A549 (cell line): Measurements from ENCODE around the gene GRIN2D. TPM values are rescaled to one million over a fixed set of nuclear protein-coding genes. Genes with fewer than 3 reads are reported as not detected.

ENCODE experiments used
- ATAC-seq, 2 experiments: fragments of 200-7000 bp in 1 of 2; fragments of >200 bp in 1 of 2; cut with Nextera tagmentation in 1 of 2; cut with Tn5 transposase in 1 of 2; 3 replicates each; pipeline versions ENCODE4 v1.8.0 to v1.9.1; 2018 to 2020; ENCODE audit warnings: mild to moderate bottlenecking in 1 of 2, moderate library complexity in 1 of 2
- CTCF ChIA-PET: fragments of 300-600 bp; sonication (Branson Sonifier 250); formaldehyde crosslinking; extraction: SDS; loops from one replicate; lab custom pipeline; 2021; ENCODE audit warnings: antibody characterized with exemption, inconsistent platforms; lab: Yijun Ruan, JAX
- POLR2A ChIA-PET: fragments of 350-600 bp; formaldehyde crosslinking; extraction: SDS; loops from one replicate; lab custom pipeline; 2021; ENCODE audit warnings: antibody characterized with exemption, inconsistent platforms; lab: Yijun Ruan, JAX
- DNase-seq, 2 experiments: peaks; one replicate each; pipeline versions ENCODE4 v3.0.0 to v3.0.0-alpha.2; 2011 to 2016; ENCODE audit warnings: low read depth in 1 of 2, low spot score in 1 of 2
- FAIRE-seq: peaks from 2 replicates; lab custom pipeline; 2011; peaks lifted over from hg19 to GRCh38; lab: Jason Lieb, UNC
- H3K27ac ChIP-seq, 2 experiments: fragments of >200 bp; sonication (Bioruptor Twin); formaldehyde crosslinking; 3 replicates each; pipeline ENCODE4 v1.5.1; 2016 to 2017
- H3K4me1 ChIP-seq: fragments of >200 bp; sonication (Bioruptor Twin); formaldehyde crosslinking; 3 replicates; pipeline ENCODE4 v1.6.1; 2016
- H3K4me2 ChIP-seq: fragments of >200 bp; sonication (Bioruptor Twin); formaldehyde crosslinking; 3 replicates; pipeline ENCODE4 v1.6.1; 2016
- H3K4me3 ChIP-seq: fragments of >200 bp; sonication (Bioruptor Twin); formaldehyde crosslinking; 3 replicates; pipeline ENCODE4 v1.5.1; 2016
- H3K9me3 ChIP-seq: fragments of >200 bp; sonication (Bioruptor Twin); formaldehyde crosslinking; 3 replicates; pipeline ENCODE4 v1.6.1; 2016
- CBX2 ChIP-seq: fragments of 200-600 bp; sonication (generic); IDR thresholded peaks from 2 replicates; pipeline ENCODE4 v1.6.1; 2016; ENCODE audit warnings: low read depth, mild to moderate bottlenecking, borderline replicate concordance
- CTCF ChIP-seq: fragments of >200 bp; sonication (Bioruptor Twin); formaldehyde crosslinking; IDR thresholded peaks from 3 replicates; pipeline ENCODE4 v1.5.1; 2016
- EP300 ChIP-seq, 2 experiments: fragments of >200 bp; sonication (Bioruptor Twin); formaldehyde crosslinking; IDR thresholded peaks; 2 replicates in 1 of 2; 3 replicates in 1 of 2; pipeline ENCODE4 v1.6.1; 2016 to 2017
- FOXS1 ChIP-seq: fragments of 250-450 bp; sonication (Bioruptor Pico); IDR thresholded peaks from 2 replicates; pipeline ENCODE4 v1.5.0; 2020; ENCODE audit warnings: mild to moderate bottlenecking, moderate library complexity
- JUN ChIP-seq, 2 experiments: fragments of >200 bp; sonication (Bioruptor Twin); formaldehyde crosslinking; IDR thresholded peaks; 2 replicates in 1 of 2; 3 replicates in 1 of 2; pipeline ENCODE4 v1.6.1; 2016 to 2017
- MAFK ChIP-seq: fragments of 450-650 bp; IDR thresholded peaks from 2 replicates; pipeline ENCODE4 v1.6.1; 2014; ENCODE audit not compliant: partially characterized antibody
- MAX ChIP-seq: IDR thresholded peaks from 2 replicates; pipeline ENCODE4 v1.6.1; 2012
- NPAS2 ChIP-seq: fragments of 250-450 bp; sonication (Bioruptor Pico); IDR thresholded peaks from 2 replicates; pipeline ENCODE4 v1.8.0; 2022; ENCODE audit warnings: mild to moderate bottlenecking, moderate library complexity, borderline replicate concordance
- NR3C1 ChIP-seq: fragments of >200 bp; sonication (Bioruptor Twin); formaldehyde crosslinking; IDR thresholded peaks from 3 replicates; pipeline ENCODE4 v1.6.1; 2017
- PBX3 ChIP-seq: IDR thresholded peaks from 2 replicates; pipeline ENCODE4 v1.6.1; 2012
- PHF8 ChIP-seq: fragments of 200-600 bp; sonication (generic); IDR thresholded peaks from 2 replicates; pipeline ENCODE4 v1.6.1; 2016; ENCODE audit warnings: low read depth, mild to moderate bottlenecking, antibody characterized with exemption, moderate library complexity, borderline replicate concordance
- POLR2AphosphoS2 ChIP-seq: conservative IDR thresholded peaks from 2 replicates; pipeline ENCODE4 v1.6.1; 2012; ENCODE audit warnings: low read length, improper control_type of control experiment, inconsistent platforms
- RFX5 ChIP-seq: fragments of 450-650 bp; IDR thresholded peaks from 2 replicates; pipeline ENCODE4 v1.7.1; 2014; ENCODE audit warnings: antibody characterized with exemption, mild to moderate bottlenecking, moderate library complexity
- TFCP2L1 ChIP-seq: fragments of 250-450 bp; sonication (Bioruptor Pico); IDR thresholded peaks from 2 replicates; pipeline ENCODE4 v1.5.0; 2021; ENCODE audit warnings: mild to moderate bottlenecking
- ZFP36 ChIP-seq: fragments of 450-650 bp; IDR thresholded peaks from 2 replicates; pipeline ENCODE4 v1.6.1; 2014; ENCODE audit warnings: borderline replicate concordance; ENCODE audit not compliant: partially characterized antibody
- WGBS: methylation state at CpG from one replicate; pipeline ENCODE4 v1.1.6; 2017; ENCODE audit errors: missing lambda C conversion rate; 5-methylcytosine and 5-hydroxymethylcytosine counted together
- polyA plus RNA-seq, 4 experiments: library from polyadenylated mRNA; depleted of rRNA in 3 of 4; stranded (reverse); fragments of >200 nt; fragmentation: RNase III in 1 of 4; extraction: RNeasy Plus Mini Kit Qiagen cat#74134 plus additional on column Dnase treatment in 1 of 4; gene quantifications; 2 replicates in 3 of 4; 3 replicates in 1 of 4; pipeline ENCODE4 v1.2.3, GENCODE V29; 2011 to 2017
- TF ChIP-seq, protein P1 (sequence below): IDR thresholded peaks from 2 replicates; pipeline ENCODE4 v1.6.1; 2012; ENCODE audit warnings: low read depth, borderline replicate concordance
- TF ChIP-seq, protein P2 (sequence below): fragments of 450-650 bp; IDR thresholded peaks from 2 replicates; pipeline ENCODE4 v1.6.1; 2014; ENCODE audit warnings: antibody characterized with exemption

Gene GRIN2D
- polyA plus RNA-seq, 2 of the 4 experiments (the other 2 are of a cell fraction): 2.6 to 6.3 TPM

GRCh38 chr19:48401287-48401686 lies 7.8 kb downstream of the GRIN2D start:
- H3K4me1 ChIP-seq: peaks cover 30% of the 10 kb centered on the region
- no peak overlapping the region for H3K27ac ChIP-seq
- DNase-seq (no peak), FAIRE-seq (no peak), ATAC-seq (no peak)
- no peaks in the 10 kb centered on the region for H3K9me3 ChIP-seq
- H3K4me2 ChIP-seq: no peak overlapping the region
- no peak overlapping the region for H3K4me3 ChIP-seq
- CTCF ChIA-PET: interaction anchor here (0.6 to 3.6 kb wide), 9 partner anchors 10 to 182 kb away, joined by 3 to 22 read pairs (median 5); partner anchors contain the start of genes GRWD1 and KDELR1
- TF ChIP-seq CTCF (no peak), NPAS2 (CRISPR knock-in tag) (no peak), EP300 (IDR thresholded peaks at IDR 0.05) (no peak)
- TF ChIP-seq, protein P1, sequence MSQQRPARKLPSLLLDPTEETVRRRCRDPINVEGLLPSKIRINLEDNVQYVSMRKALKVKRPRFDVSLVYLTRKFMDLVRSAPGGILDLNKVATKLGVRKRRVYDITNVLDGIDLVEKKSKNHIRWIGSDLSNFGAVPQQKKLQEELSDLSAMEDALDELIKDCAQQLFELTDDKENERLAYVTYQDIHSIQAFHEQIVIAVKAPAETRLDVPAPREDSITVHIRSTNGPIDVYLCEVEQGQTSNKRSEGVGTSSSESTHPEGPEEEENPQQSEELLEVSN: no peak
- POLR2A ChIA-PET: interaction anchor here (0.6 to 1.5 kb wide), 2 partner anchors 10 to 67 kb away, joined by 3 to 4 read pairs; partner anchors contain the start of gene KDELR1
- WGBS: 91% methylated on average over 5 of the region's 5 CpGs

DNA sequence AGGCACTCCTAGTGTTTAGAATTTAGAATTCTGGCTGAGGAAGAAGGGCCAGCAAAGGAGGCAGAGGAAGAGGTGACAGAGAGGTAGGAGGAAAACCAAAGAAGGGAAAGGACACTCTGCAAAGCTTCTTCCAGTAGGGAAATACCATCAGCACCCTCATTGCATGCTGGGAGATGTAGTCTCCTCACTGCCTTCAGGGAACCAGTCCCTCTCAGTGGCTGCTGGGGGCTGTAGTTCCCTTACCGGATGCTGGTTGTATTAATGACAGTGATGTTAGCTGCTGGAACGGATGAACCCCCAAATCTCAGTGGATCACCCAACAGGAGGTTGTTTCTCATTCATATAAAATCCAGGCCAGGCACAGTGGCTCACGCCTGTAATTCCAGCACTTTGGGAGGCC lies 10.1 kb downstream of the GRIN2D start:
- FAIRE-seq: no peak
- POLR2A ChIA-PET: interaction anchor here (0.6 to 0.8 kb wide), 3 partner anchors 12 to 70 kb away, joined by 3 to 4 read pairs (median 4); partner anchors contain the start of gene KDELR1

GRCh38 chr19:48405010-48405659 lies 11.7 kb downstream of the GRIN2D start:
- DNase-seq: no peak
- TF ChIP-seq EP300 (IDR thresholded peaks at IDR 0.05): no peak
- no peak for TF ChIP-seq CTCF
- no peak for TF ChIP-seq JUN (IDR thresholded peaks at IDR 0.05)
- no peak for TF ChIP-seq TFCP2L1
- no peak for TF ChIP-seq FOXS1
- no peak for TF ChIP-seq MAFK
- TF ChIP-seq RFX5: no peak
- no peak for TF ChIP-seq ZFP36
- no peak for TF ChIP-seq NR3C1
- TF ChIP-seq, protein P2, sequence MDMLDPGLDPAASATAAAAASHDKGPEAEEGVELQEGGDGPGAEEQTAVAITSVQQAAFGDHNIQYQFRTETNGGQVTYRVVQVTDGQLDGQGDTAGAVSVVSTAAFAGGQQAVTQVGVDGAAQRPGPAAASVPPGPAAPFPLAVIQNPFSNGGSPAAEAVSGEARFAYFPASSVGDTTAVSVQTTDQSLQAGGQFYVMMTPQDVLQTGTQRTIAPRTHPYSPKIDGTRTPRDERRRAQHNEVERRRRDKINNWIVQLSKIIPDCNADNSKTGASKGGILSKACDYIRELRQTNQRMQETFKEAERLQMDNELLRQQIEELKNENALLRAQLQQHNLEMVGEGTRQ: no peak
- ATAC-seq: no peak
- WGBS: 94% methylated on average over 25 of the region's 27 CpGs
- Histone ChIP-seq H3K9me3 (no peaks in the 10 kb centered on the region), H3K27ac (no peak overlapping the region), H3K4me3 (no peak overlapping the region), H3K4me2 (no peak overlapping the region), H3K4me1 (peaks cover 6% of the 10 kb centered on the region)
- FAIRE-seq: no peak
- ChIA-PET POLR2A (no interaction called here), CTCF (interaction anchor here (0.5 to 8.2 kb wide), 6 partner anchors 9 to 179 kb away, joined by 3 to 41 read pairs (median 4); partner anchors contain the start of gene KDELR1)

More for the DNA sequence above, 10.1 kb downstream of the GRIN2D start:
- Histone ChIP-seq H3K27ac (no peak overlapping the region), H3K4me1 (peaks cover 16% of the 10 kb centered on the region), H3K9me3 (no peaks in the 10 kb centered on the region), H3K4me3 (no peak overlapping the region), H3K4me2 (no peak overlapping the region)
- ATAC-seq: peak; percentile 47 to 50; a peak in 5 of 6 replicates
- DNase-seq: peak in 1 of 2 experiments; percentile 78
- CTCF ChIA-PET: interaction anchor here (0.6 to 8.2 kb wide), 8 partner anchors 10 to 181 kb away, joined by 3 to 41 read pairs (median 5); partner anchors contain the start of genes GRIN2D and KDELR1
- WGBS: 69% methylated on average over 3 of the region's 3 CpGs
- TF ChIP-seq PBX3 (no peak), PHF8 (no peak), MAX (no peak), POLR2AphosphoS2 (no peak), CBX2 (no peak)
